Fibroblast of lung (primary cell): ENCODE data around the gene POC1B. TPM values are rescaled to one million over a fixed set of nuclear protein-coding genes. Genes with fewer than 3 reads are reported as not detected.

Source experiments
- DNase-seq, 2 donors: peaks; one replicate each; pipeline versions ENCODE4 v3.0.0 to v3.0.0-alpha.2; 2010; ENCODE audit warnings: low read depth in 2 of 2
- H2AFZ ChIP-seq: 2 replicates; pipeline ENCODE4 v1.5.1; 2012; ENCODE audit warnings: low read length, control low read depth, inconsistent platforms
- H3K27ac ChIP-seq: 2 replicates; pipeline ENCODE4 v1.5.1; 2011; ENCODE audit warnings: low read length, control low read depth; ENCODE audit not compliant: insufficient read depth
- H3K27me3 ChIP-seq: 2 replicates; pipeline ENCODE4 v1.5.1; 2011; ENCODE audit warnings: mild to moderate bottlenecking, low read length; ENCODE audit not compliant: control insufficient read depth, insufficient read depth
- H3K36me3 ChIP-seq: 2 replicates; pipeline ENCODE4 v1.5.1; 2011; ENCODE audit warnings: low read length; ENCODE audit not compliant: control insufficient read depth, insufficient read depth
- H3K4me1 ChIP-seq: 2 replicates; pipeline ENCODE4 v1.5.1; 2011; ENCODE audit warnings: low read length; ENCODE audit not compliant: control insufficient read depth, insufficient read depth; ENCODE audit errors: extremely low read depth
- H3K4me2 ChIP-seq: 2 replicates; pipeline ENCODE4 v1.5.1; 2011; ENCODE audit warnings: low read length, control low read depth; ENCODE audit not compliant: insufficient read depth; ENCODE audit errors: extremely low read depth
- H3K4me3 ChIP-seq, 4 experiments: fragments of 200-600 bp in 1 of 4; sonication (generic) in 1 of 4; replicated peaks in 1 of 4; 2 replicates each; pipeline ENCODE4 v1.5.1; 2011 to 2016; ENCODE audit warnings: low read length in 4 of 4, low read depth in 3 of 4, mild to moderate bottlenecking in 3 of 4, control low read depth in 2 of 4, inconsistent platforms in 1 of 4, mixed read lengths in 1 of 4; ENCODE audit not compliant: insufficient read depth in 1 of 4; ENCODE audit errors: control extremely low read depth in 1 of 4
- H3K79me2 ChIP-seq: 2 replicates; pipeline ENCODE4 v1.5.1; 2012; ENCODE audit warnings: mild to moderate bottlenecking, low read length, inconsistent platforms; ENCODE audit not compliant: control insufficient read depth, insufficient read depth
- H3K9ac ChIP-seq: 2 replicates; pipeline ENCODE4 v1.5.1; 2011; ENCODE audit warnings: mild to moderate bottlenecking, low read length, control low read depth; ENCODE audit not compliant: insufficient read depth
- H3K9me3 ChIP-seq: 2 replicates; pipeline ENCODE4 v1.5.1; 2012; ENCODE audit warnings: low read depth, low read length; ENCODE audit not compliant: control insufficient read depth, insufficient read depth
- H4K20me1 ChIP-seq: 2 replicates; pipeline ENCODE4 v1.5.1; 2011; ENCODE audit warnings: low read length; ENCODE audit not compliant: control insufficient read depth, insufficient read depth; ENCODE audit errors: extremely low read depth
- EZH2 ChIP-seq: IDR thresholded peaks from 2 replicates; pipeline ENCODE4 v1.5.1; 2012; ENCODE audit warnings: low read length, control low read depth, mild to moderate bottlenecking; ENCODE audit errors: missing control alignments
- polyA plus RNA-seq, 2 donors: library from polyadenylated mRNA; depleted of rRNA in 1 of 2; stranded (reverse) in 1 of 2; unstranded in 1 of 2; fragments of >200 nt; gene quantifications; 2 replicates each; pipeline ENCODE4 v1.2.1, GENCODE V29; 2011 to 2012; ENCODE audit warnings: missing spikeins in 1 of 2
- total RNA-seq: library from RNA; depleted of rRNA; stranded (reverse); fragments of >200 nt; gene quantifications from 2 replicates; pipeline ENCODE4 v1.2.1, GENCODE V29; 2014
- TF ChIP-seq, protein P1 (sequence below), 2 donors: IDR thresholded peaks in 1 of 2; conservative IDR thresholded peaks in 1 of 2; 1 replicate in 1 of 2; 2 replicates in 1 of 2; pipeline ENCODE4 v1.5.1; 2011 to 2012; ENCODE audit warnings: low read length in 2 of 2, control low read depth in 1 of 2, inconsistent platforms in 1 of 2, low read depth in 1 of 2, mild to moderate bottlenecking in 1 of 2

The POC1B gene
- total and polyA plus RNA-seq, 2 donors (not counting 1 experiment from before 2014, with no cell fraction given), result 10.2 to 16.7 TPM

DNA sequence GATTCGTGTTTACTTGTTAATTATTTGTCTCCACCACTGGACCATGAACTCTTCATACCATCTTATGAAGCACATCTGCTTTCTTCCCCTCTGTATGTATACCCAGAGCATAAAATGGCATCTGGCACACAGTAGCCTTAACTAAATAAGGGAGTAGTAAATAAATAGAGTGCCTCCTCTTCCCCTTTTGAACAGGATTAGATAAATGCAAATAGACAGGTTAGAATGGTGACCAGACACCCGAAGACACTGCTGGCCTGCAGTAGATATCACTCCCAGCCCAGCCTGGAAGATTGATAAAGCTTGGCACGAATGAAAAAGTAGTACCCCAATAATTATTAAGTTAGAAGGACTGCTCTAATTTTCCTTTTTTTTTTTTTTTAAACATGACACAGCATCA, 8.1 kb downstream of the POC1B start:
- Histone ChIP-seq H3K4me3 (no peak overlapping the region), H3K9ac (no peak overlapping the region), H4K20me1 (no peaks in the 10 kb centered on the region), H3K4me2 (no peak overlapping the region), H3K79me2 (peaks cover 8% of the 10 kb centered on the region), H3K27ac (no peak overlapping the region), H2AFZ (no peak overlapping the region), H3K36me3 (peaks cover 1% of the 10 kb centered on the region), H3K27me3 (no peaks in the 10 kb centered on the region), H3K9me3 (no peaks in the 10 kb centered on the region), H3K4me1 (peaks cover 4% of the 10 kb centered on the region)
- TF ChIP-seq EZH2, result no peak
- TF ChIP-seq, protein P1, sequence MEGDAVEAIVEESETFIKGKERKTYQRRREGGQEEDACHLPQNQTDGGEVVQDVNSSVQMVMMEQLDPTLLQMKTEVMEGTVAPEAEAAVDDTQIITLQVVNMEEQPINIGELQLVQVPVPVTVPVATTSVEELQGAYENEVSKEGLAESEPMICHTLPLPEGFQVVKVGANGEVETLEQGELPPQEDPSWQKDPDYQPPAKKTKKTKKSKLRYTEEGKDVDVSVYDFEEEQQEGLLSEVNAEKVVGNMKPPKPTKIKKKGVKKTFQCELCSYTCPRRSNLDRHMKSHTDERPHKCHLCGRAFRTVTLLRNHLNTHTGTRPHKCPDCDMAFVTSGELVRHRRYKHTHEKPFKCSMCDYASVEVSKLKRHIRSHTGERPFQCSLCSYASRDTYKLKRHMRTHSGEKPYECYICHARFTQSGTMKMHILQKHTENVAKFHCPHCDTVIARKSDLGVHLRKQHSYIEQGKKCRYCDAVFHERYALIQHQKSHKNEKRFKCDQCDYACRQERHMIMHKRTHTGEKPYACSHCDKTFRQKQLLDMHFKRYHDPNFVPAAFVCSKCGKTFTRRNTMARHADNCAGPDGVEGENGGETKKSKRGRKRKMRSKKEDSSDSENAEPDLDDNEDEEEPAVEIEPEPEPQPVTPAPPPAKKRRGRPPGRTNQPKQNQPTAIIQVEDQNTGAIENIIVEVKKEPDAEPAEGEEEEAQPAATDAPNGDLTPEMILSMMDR (conservative IDR thresholded peaks at IDR 0.05 in 1 of 2, IDR thresholded peaks at IDR 0.05 in 1 of 2; ENCODE audit: low read depth in 1 of 2, low read length in 2 of 2), result no peak
- no peak for DNase-seq

DNA sequence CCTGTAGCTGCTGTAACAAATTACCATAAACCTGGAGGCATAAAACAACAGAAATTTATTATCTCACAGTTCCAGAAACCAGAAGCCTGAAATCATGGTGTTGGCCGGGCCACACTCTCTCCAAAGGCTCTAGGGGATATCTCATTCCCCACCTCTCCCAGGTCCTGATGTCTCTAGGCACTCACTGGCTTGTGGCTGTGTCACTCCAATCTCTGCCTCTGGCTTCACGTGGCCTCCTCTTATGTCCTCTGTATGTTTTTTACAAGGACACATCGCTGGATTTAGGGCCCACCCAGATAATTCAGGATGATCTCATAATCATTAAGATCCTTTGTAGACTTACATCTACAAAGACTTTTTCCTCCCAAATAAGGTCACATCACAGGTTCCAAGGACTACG, 9.2 kb downstream of the POC1B start:
- Histone ChIP-seq H3K4me1 (peaks cover 2% of the 10 kb centered on the region), H3K4me3 (no peak overlapping the region), H3K4me2 (no peak overlapping the region), H3K36me3 (no peaks in the 10 kb centered on the region), H3K9ac (no peak overlapping the region), H3K79me2 (peaks cover 4% of the 10 kb centered on the region), H3K27ac (no peak overlapping the region), H3K27me3 (no peaks in the 10 kb centered on the region), H3K9me3 (no peaks in the 10 kb centered on the region), H2AFZ (no peak overlapping the region), H4K20me1 (no peaks in the 10 kb centered on the region)
- no peak for DNase-seq
- TF ChIP-seq, protein P1 (conservative IDR thresholded peaks at IDR 0.05 in 1 of 2, IDR thresholded peaks at IDR 0.05 in 1 of 2; ENCODE audit: low read depth in 1 of 2, low read length in 2 of 2), result no peak
- TF ChIP-seq EZH2, result no peak

DNA sequence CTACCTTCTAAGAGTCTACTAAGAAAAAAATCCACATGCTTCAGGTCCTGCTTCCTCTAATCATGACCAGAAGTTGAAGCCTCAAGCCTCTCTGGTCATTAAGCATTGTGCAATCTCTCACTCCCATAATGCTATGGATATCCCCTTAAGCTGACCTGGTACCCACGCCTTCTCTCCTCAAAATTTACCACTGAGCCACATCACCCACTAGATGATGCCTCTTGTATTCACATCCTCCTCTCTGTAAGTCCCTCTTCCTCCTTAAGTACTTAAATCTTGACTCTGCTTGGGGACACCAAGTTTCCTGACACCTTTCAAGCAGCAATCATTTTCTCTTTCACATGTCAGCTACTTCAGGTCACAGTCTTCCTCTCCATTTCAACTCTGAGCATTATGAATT, 11.1 kb downstream of the POC1B start:
- H3K4me1 ChIP-seq, result no peaks in the 10 kb centered on the region
- no peaks in the 10 kb centered on the region for H3K27me3 ChIP-seq
- no peak for DNase-seq
- H4K20me1 ChIP-seq, result no peaks in the 10 kb centered on the region
- no peaks in the 10 kb centered on the region for H3K9me3 ChIP-seq
- no peaks in the 10 kb centered on the region for H3K36me3 ChIP-seq
- H3K4me2 ChIP-seq, result no peak overlapping the region
- H3K4me3 ChIP-seq, result no peak overlapping the region
- no peak overlapping the region for H2AFZ ChIP-seq
- no peaks in the 10 kb centered on the region for H3K79me2 ChIP-seq
- no peak for TF ChIP-seq EZH2
- no peak overlapping the region for H3K9ac ChIP-seq
- no peak overlapping the region for H3K27ac ChIP-seq
